SK-N-SH treated with all-trans-retinoic acid at 6 μM for 48 hours (cell line): ENCODE measurements around the gene CTSE.

Experiments
- ATAC-seq: fragments of 200-7000 bp; cut with Tn5 transposase; 3 replicates; pipeline ENCODE4 v1.9.1; 2020; ENCODE audit warnings: mild to moderate bottlenecking, moderate library complexity
- ARNTL ChIP-seq: fragments of 450-650 bp; formaldehyde crosslinking; IDR thresholded peaks from 2 replicates; pipeline ENCODE4 v1.5.0; 2020; ENCODE audit warnings: low read depth, mild to moderate bottlenecking, moderate library complexity, borderline replicate concordance
- CREB5 ChIP-seq: fragments of 250-450 bp; sonication (Bioruptor Pico); IDR thresholded peaks from 2 replicates; pipeline ENCODE4 v1.5.1; 2020; ENCODE audit warnings: low read depth, mild to moderate bottlenecking, moderate library complexity
- CSDC2 ChIP-seq: fragments of 250-450 bp; sonication (Bioruptor Pico); IDR thresholded peaks from 2 replicates; pipeline ENCODE4 v1.5.0; 2020; ENCODE audit warnings: mild to moderate bottlenecking, moderate library complexity
- ESRRG ChIP-seq: fragments of 250-450 bp; sonication (Bioruptor Pico); IDR thresholded peaks from 2 replicates; pipeline ENCODE4 v1.6.1; 2021; ENCODE audit warnings: mild to moderate bottlenecking
- GLIS3 ChIP-seq: fragments of 250-450 bp; sonication (Bioruptor Pico); IDR thresholded peaks from 2 replicates; pipeline ENCODE4 v1.5.0; 2020; ENCODE audit warnings: mild to moderate bottlenecking, moderate library complexity
- ISL1 ChIP-seq: fragments of 250-450 bp; sonication (Bioruptor Pico); IDR thresholded peaks from 2 replicates; pipeline ENCODE4 v2.1.2; 2022; ENCODE audit warnings: mild to moderate bottlenecking, moderate library complexity
- OSR1 ChIP-seq: fragments of 250-450 bp; sonication (Bioruptor Pico); IDR thresholded peaks from 2 replicates; pipeline ENCODE4 v1.8.0; 2022; ENCODE audit warnings: moderate library complexity, mild to moderate bottlenecking, inconsistent platforms
- PATZ1 ChIP-seq: fragments of 250-450 bp; sonication (Bioruptor Pico); IDR thresholded peaks from 2 replicates; pipeline ENCODE4 v1.8.0; 2020; ENCODE audit warnings: mild to moderate bottlenecking, moderate library complexity, borderline replicate concordance
- PPARA ChIP-seq: fragments of 250-450 bp; sonication (Bioruptor Pico); IDR thresholded peaks from 2 replicates; pipeline ENCODE4 v1.5.0; 2020; ENCODE audit warnings: mild to moderate bottlenecking, borderline replicate concordance
- RARB ChIP-seq: fragments of 250-450 bp; sonication (Bioruptor Pico); IDR thresholded peaks from 2 replicates; pipeline ENCODE4 v1.8.0; 2021; ENCODE audit warnings: mild to moderate bottlenecking, moderate library complexity
- TCF4 ChIP-seq: fragments of 250-450 bp; sonication (Bioruptor Pico); IDR thresholded peaks from 2 replicates; pipeline ENCODE4 v1.8.0; 2021; ENCODE audit warnings: mild to moderate bottlenecking, moderate library complexity, borderline replicate concordance
- TOX ChIP-seq: fragments of 250-450 bp; sonication (Bioruptor Pico); IDR thresholded peaks from 2 replicates; pipeline ENCODE4 v1.8.0; 2021; ENCODE audit warnings: mild to moderate bottlenecking, moderate library complexity, borderline replicate concordance
- ZC3H10 ChIP-seq: fragments of 250-450 bp; sonication (Bioruptor Pico); IDR thresholded peaks from 2 replicates; pipeline ENCODE4 v1.5.1; 2021; ENCODE audit warnings: mild to moderate bottlenecking, moderate library complexity
- ZFP3 ChIP-seq: fragments of 250-450 bp; sonication (Bioruptor Pico); IDR thresholded peaks from 2 replicates; pipeline ENCODE4 v1.5.0; 2020; ENCODE audit warnings: mild to moderate bottlenecking, moderate library complexity
- ZFP30 ChIP-seq: fragments of 450-650 bp; formaldehyde crosslinking; IDR thresholded peaks from 2 replicates; pipeline ENCODE4 v1.5.0; 2022; ENCODE audit warnings: mild to moderate bottlenecking, moderate library complexity
- ZNF565 ChIP-seq: fragments of 450-650 bp; formaldehyde crosslinking; conservative IDR thresholded peaks from 2 replicates; pipeline ENCODE4 v1.5.0; 2020; ENCODE audit warnings: low read depth, mild to moderate bottlenecking, moderate library complexity
- ZNF70 ChIP-seq: fragments of 450-650 bp; formaldehyde crosslinking; IDR thresholded peaks from 2 replicates; pipeline ENCODE4 v1.5.0; 2020; ENCODE audit warnings: mild to moderate bottlenecking, moderate library complexity
- ZNF8 ChIP-seq: fragments of 450-650 bp; formaldehyde crosslinking; IDR thresholded peaks from 2 replicates; pipeline ENCODE4 v1.5.0; 2020; ENCODE audit warnings: mild to moderate bottlenecking, moderate library complexity
- TF ChIP-seq, protein P1 (sequence below): fragments of 250-450 bp; sonication (Bioruptor Pico); IDR thresholded peaks from 2 replicates; pipeline ENCODE4 v1.5.1; 2021; ENCODE audit warnings: mild to moderate bottlenecking, moderate library complexity
- TF ChIP-seq, protein P2 (sequence below): fragments of 250-450 bp; sonication (Bioruptor Pico); IDR thresholded peaks from 2 replicates; pipeline ENCODE4 v1.5.0; 2020; ENCODE audit warnings: mild to moderate bottlenecking, moderate library complexity

CTSE gene

DNA sequence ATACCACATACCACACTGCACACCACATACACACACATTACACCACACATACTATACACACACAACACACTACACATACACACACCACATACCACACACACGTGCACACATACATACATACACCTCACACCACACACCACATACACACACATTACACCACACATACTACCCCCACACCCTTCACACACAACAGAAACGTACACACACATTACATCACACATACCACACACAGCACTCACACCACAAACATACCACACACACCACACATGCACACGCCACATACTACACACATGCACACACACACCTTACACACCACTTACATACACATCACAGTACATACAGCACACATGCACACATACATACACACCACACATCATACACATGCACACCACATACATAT lies 49.0 kb downstream of the CTSE start:
- no peak for ATAC-seq

GRCh38 chr1:205973377-205974232 lies 50.1 kb downstream of the CTSE start:
- no peak for ATAC-seq
- TF ChIP-seq ZNF8 (no peak), ZNF70 (CRISPR knock-in tag) (no peak), CREB5 (no peak), PATZ1 (no peak), CSDC2 (CRISPR knock-in tag) (no peak), ARNTL (CRISPR knock-in tag) (no peak), ZC3H10 (CRISPR knock-in tag) (no peak), TCF4 (CRISPR knock-in tag) (no peak), GLIS3 (CRISPR knock-in tag) (no peak)

More for the DNA sequence above, 49.0 kb downstream of the CTSE start:
- TF ChIP-seq, protein P1, sequence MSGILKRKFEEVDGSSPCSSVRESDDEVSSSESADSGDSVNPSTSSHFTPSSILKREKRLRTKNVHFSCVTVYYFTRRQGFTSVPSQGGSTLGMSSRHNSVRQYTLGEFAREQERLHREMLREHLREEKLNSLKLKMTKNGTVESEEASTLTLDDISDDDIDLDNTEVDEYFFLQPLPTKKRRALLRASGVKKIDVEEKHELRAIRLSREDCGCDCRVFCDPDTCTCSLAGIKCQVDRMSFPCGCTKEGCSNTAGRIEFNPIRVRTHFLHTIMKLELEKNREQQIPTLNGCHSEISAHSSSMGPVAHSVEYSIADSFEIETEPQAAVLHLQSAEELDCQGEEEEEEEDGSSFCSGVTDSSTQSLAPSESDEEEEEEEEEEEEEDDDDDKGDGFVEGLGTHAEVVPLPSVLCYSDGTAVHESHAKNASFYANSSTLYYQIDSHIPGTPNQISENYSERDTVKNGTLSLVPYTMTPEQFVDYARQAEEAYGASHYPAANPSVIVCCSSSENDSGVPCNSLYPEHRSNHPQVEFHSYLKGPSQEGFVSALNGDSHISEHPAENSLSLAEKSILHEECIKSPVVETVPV (CRISPR knock-in tag): no peak
- TF ChIP-seq ZFP30 (CRISPR knock-in tag): no peak

GRCh38 chr1:205972491-205973168 lies 51.1 kb downstream of the CTSE start:
- no peak; the same call in 2 of the 3 replicates for ATAC-seq
- TF ChIP-seq TCF4 (CRISPR knock-in tag) (no peak), ZNF565 (no peak), ARNTL (CRISPR knock-in tag) (no peak), ISL1 (CRISPR knock-in tag) (no peak), GLIS3 (CRISPR knock-in tag) (no peak), OSR1 (CRISPR knock-in tag) (no peak)
- TF ChIP-seq, protein P2, sequence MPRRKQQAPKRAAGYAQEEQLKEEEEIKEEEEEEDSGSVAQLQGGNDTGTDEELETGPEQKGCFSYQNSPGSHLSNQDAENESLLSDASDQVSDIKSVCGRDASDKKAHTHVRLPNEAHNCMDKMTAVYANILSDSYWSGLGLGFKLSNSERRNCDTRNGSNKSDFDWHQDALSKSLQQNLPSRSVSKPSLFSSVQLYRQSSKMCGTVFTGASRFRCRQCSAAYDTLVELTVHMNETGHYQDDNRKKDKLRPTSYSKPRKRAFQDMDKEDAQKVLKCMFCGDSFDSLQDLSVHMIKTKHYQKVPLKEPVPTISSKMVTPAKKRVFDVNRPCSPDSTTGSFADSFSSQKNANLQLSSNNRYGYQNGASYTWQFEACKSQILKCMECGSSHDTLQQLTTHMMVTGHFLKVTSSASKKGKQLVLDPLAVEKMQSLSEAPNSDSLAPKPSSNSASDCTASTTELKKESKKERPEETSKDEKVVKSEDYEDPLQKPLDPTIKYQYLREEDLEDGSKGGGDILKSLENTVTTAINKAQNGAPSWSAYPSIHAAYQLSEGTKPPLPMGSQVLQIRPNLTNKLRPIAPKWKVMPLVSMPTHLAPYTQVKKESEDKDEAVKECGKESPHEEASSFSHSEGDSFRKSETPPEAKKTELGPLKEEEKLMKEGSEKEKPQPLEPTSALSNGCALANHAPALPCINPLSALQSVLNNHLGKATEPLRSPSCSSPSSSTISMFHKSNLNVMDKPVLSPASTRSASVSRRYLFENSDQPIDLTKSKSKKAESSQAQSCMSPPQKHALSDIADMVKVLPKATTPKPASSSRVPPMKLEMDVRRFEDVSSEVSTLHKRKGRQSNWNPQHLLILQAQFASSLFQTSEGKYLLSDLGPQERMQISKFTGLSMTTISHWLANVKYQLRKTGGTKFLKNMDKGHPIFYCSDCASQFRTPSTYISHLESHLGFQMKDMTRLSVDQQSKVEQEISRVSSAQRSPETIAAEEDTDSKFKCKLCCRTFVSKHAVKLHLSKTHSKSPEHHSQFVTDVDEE (CRISPR knock-in tag): no peak
- TF ChIP-seq, all 23 proteins: peak for 0

DNA sequence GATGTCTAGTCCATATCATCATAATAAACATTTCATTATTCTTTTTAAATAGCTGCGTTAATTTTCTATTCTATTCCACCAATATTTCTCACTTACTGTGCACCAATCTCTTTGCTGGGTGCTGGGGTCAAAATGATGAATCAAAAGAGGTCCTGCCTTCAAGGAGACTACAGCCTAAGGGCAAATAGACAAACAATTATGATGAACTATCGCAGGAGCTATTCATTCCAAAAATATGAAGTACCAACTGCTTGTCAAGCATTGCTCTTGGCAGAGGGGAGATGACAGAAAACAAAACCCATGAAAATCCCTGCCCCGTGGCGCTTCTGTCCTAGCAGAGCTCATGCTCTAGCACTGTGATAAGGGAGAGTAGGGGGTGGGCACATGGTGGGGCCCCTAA lies 51.6 kb downstream of the CTSE start:
- ATAC-seq: no peak
- TF ChIP-seq PATZ1: no peak
- no peak for TF ChIP-seq TOX (CRISPR knock-in tag)
- no peak for TF ChIP-seq ZNF70 (CRISPR knock-in tag)
- TF ChIP-seq ISL1 (CRISPR knock-in tag): no peak
- TF ChIP-seq ZNF8: no peak
- TF ChIP-seq RARB (CRISPR knock-in tag): no peak
- TF ChIP-seq CREB5: no peak
- TF ChIP-seq GLIS3 (CRISPR knock-in tag): no peak
- TF ChIP-seq, protein P1 (CRISPR knock-in tag): no peak
- no peak for TF ChIP-seq PPARA (CRISPR knock-in tag)
- no peak for TF ChIP-seq CSDC2 (CRISPR knock-in tag)
- no peak for TF ChIP-seq ESRRG (CRISPR knock-in tag)
- TF ChIP-seq ZFP3: no peak
- no peak for TF ChIP-seq ZFP30 (CRISPR knock-in tag)
- TF ChIP-seq TCF4 (CRISPR knock-in tag): no peak
